ENCODE measurements around the gene ZNF599.

ZNF599 gene

GRCh38 chr19:34734537-34735103 lies 38.4 kb downstream of the ZNF599 start:
- peak overlapping the region; percentile 87 for H3K9ac ChIP-seq (ENCODE audit: low read depth, low read length)
- H3K36me3 ChIP-seq (ENCODE audit: control insufficient read depth, insufficient read depth, low read length): no peaks in the 10 kb centered on the region
- no peaks in the 10 kb centered on the region for H3K27me3 ChIP-seq (ENCODE audit: control insufficient read depth, insufficient read depth, low read length)
- peak overlapping the region; percentile 93 for H3K4me3 ChIP-seq (ENCODE audit: low read depth, low read length)
- H3K9me3 ChIP-seq (ENCODE audit: control insufficient read depth, insufficient read depth, low read length): no peaks in the 10 kb centered on the region
- no peaks in the 10 kb centered on the region for H3K4me1 ChIP-seq (ENCODE audit: control insufficient read depth, insufficient read depth, low read length)

DNA sequence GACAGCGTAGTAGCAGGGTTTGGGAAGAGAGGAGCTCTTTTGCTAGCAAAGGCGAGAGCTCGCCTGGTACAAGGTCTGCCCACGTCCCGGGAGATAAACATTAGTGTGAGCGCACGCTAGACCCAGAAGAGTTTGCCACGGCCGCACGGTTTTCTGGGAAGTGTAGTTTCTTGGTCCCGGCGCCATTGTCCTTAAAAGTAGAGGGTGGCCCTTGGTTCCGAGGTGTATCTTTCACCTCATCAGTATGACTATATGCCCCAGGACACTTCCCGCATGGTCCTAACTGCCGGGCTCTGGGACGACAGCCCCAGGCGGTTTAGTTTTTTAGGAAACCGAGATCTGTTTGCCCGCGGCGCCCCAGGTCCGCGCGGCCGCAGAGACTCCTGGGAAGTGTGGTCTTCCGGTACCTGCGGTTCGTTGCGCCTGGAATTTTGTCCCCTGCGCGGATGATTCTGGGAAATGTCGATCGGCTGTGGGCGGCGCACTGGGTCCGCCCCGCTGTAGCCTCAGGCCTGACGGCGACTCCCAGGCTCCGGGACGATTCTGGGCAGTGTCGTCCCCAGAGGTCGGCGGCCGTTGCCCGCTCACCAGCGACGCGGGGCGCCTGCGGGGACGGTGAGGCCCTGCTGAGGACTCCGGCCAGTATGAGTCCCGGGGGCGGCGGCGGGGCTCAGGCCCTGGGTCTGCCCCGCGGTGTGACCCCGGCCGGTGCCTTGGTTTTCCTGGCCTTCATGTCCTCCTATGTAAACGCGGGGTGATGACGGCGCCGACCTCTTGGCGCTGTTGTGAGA lies 39.1 kb downstream of the ZNF599 start, which contains the start of gene ZNF181:
Gene ZNF181 (plus strand): TSS at position 498 of the 791 bp plus-strand sequence. CDS start 795 bp downstream, outside the sequence.
- Histone ChIP-seq H3K4me1 (ENCODE audit: control insufficient read depth, insufficient read depth, low read length) (no peaks in the 10 kb centered on the region), H3K27me3 (ENCODE audit: control insufficient read depth, insufficient read depth, low read length) (no peaks in the 10 kb centered on the region), H3K4me3 (ENCODE audit: low read depth, low read length) (peak within 1 kb of the TSS; percentile 93), H3K36me3 (ENCODE audit: control insufficient read depth, insufficient read depth, low read length) (no peaks in the 10 kb centered on the region), H3K9ac (ENCODE audit: low read depth, low read length) (peak within 1 kb of the TSS; percentile 87), H3K9me3 (ENCODE audit: control insufficient read depth, insufficient read depth, low read length) (no peaks in the 10 kb centered on the region)

DNA sequence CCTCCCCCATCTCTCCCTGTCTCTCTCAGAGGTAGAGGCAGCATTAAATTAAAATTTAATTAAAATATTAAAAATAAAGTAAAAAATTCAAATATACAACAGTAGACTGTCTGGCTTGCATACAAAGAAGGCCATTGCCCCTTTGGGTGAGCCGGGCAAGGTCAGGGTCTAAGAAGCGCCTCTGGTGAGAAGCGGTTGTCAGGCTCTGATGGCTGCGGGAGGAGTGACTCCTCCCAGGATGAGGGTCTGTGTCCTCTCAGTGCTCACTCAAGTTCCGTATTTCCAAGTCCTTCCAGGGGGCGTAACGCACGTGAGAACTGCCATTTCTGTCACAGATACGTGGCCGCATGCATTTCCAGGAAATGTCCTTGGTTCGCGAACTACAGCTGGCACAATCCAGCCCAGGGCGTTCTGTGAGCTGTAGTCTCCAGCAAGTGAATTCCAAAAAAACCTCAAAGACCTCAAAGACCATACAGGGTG lies 39.7 kb downstream of the ZNF599 start:
- H3K4me3 ChIP-seq (ENCODE audit: low read depth, low read length): peak overlapping the region; percentile 93
- no peaks in the 10 kb centered on the region for H3K9me3 ChIP-seq (ENCODE audit: control insufficient read depth, insufficient read depth, low read length)
- peak overlapping the region; percentile 87 for H3K9ac ChIP-seq (ENCODE audit: low read depth, low read length)
- no peaks in the 10 kb centered on the region for H3K27me3 ChIP-seq (ENCODE audit: control insufficient read depth, insufficient read depth, low read length)
- H3K4me1 ChIP-seq (ENCODE audit: control insufficient read depth, insufficient read depth, low read length): no peaks in the 10 kb centered on the region
- no peaks in the 10 kb centered on the region for H3K36me3 ChIP-seq (ENCODE audit: control insufficient read depth, insufficient read depth, low read length)

DNA sequence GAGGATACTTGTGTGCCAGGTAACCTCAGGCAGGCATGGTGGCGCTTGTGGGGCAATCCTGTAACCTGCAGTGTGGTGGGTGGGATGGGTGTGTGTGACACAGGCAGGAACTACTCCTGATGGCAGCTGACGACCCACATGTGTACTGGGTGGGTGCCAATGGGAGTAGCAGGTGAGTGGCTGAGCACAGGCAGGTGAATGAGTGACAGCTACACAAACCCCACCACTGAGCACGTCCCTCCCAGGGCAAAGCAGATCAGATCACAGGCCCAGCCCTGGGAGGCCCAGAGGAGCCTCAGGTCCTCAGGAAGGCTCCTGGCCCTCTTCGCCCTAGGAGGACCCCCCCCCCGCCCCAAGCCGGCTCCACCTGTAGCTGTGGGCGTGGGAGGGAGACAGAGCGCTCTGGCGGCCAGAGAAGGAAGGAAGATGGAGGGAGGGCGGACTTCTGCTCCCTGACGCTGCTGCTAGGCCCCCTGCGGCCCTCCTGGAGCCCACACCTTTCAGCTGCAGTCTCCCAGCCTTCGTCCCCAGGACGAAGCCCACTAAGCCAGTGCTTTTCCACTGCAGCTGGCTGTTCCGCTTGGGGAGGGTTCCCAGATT lies 40.3 kb downstream of the ZNF599 start:
- H3K4me1 ChIP-seq (ENCODE audit: control insufficient read depth, insufficient read depth, low read length): no peaks in the 10 kb centered on the region
- H3K4me3 ChIP-seq (ENCODE audit: low read depth, low read length): peak overlapping the region; percentile 93
- H3K9me3 ChIP-seq (ENCODE audit: control insufficient read depth, insufficient read depth, low read length): no peaks in the 10 kb centered on the region
- H3K27me3 ChIP-seq (ENCODE audit: control insufficient read depth, insufficient read depth, low read length): no peaks in the 10 kb centered on the region
- H3K9ac ChIP-seq (ENCODE audit: low read depth, low read length): no peak overlapping the region
- no peaks in the 10 kb centered on the region for H3K36me3 ChIP-seq (ENCODE audit: control insufficient read depth, insufficient read depth, low read length)

- H3K9ac ChIP-seq (ENCODE audit: low read depth, low read length): no peak overlapping the region
- no peak overlapping the region for H3K4me3 ChIP-seq (ENCODE audit: low read depth, low read length)
- H3K9me3 ChIP-seq (ENCODE audit: control insufficient read depth, insufficient read depth, low read length): no peaks in the 10 kb centered on the region
- H3K36me3 ChIP-seq (ENCODE audit: control insufficient read depth, insufficient read depth, low read length): no peaks in the 10 kb centered on the region
- no peaks in the 10 kb centered on the region for H3K4me1 ChIP-seq (ENCODE audit: control insufficient read depth, insufficient read depth, low read length)
- no peaks in the 10 kb centered on the region for H3K27me3 ChIP-seq (ENCODE audit: control insufficient read depth, insufficient read depth, low read length)
These were observed 41.1 kb downstream of the ZNF599 start for GRCh38 chr19:34731964-34732363.

GRCh38 chr19:34731019-34731829 lies 41.8 kb downstream of the ZNF599 start:
- Histone ChIP-seq H3K9ac (ENCODE audit: low read depth, low read length) (no peak overlapping the region), H3K4me3 (ENCODE audit: low read depth, low read length) (no peak overlapping the region), H3K27me3 (ENCODE audit: control insufficient read depth, insufficient read depth, low read length) (no peaks in the 10 kb centered on the region), H3K4me1 (ENCODE audit: control insufficient read depth, insufficient read depth, low read length) (no peaks in the 10 kb centered on the region), H3K36me3 (ENCODE audit: control insufficient read depth, insufficient read depth, low read length) (no peaks in the 10 kb centered on the region), H3K9me3 (ENCODE audit: control insufficient read depth, insufficient read depth, low read length) (no peaks in the 10 kb centered on the region)

GRCh38 chr19:34725400-34725799 lies 47.6 kb downstream of the ZNF599 start:
- H3K9me3 ChIP-seq (ENCODE audit: control insufficient read depth, insufficient read depth, low read length): no peaks in the 10 kb centered on the region
- no peak overlapping the region for H3K4me3 ChIP-seq (ENCODE audit: low read depth, low read length)
- H3K4me1 ChIP-seq (ENCODE audit: control insufficient read depth, insufficient read depth, low read length): no peaks in the 10 kb centered on the region
- no peak overlapping the region for H3K9ac ChIP-seq (ENCODE audit: low read depth, low read length)
- no peaks in the 10 kb centered on the region for H3K27me3 ChIP-seq (ENCODE audit: control insufficient read depth, insufficient read depth, low read length)
- H3K36me3 ChIP-seq (ENCODE audit: control insufficient read depth, insufficient read depth, low read length): no peaks in the 10 kb centered on the region

DNA sequence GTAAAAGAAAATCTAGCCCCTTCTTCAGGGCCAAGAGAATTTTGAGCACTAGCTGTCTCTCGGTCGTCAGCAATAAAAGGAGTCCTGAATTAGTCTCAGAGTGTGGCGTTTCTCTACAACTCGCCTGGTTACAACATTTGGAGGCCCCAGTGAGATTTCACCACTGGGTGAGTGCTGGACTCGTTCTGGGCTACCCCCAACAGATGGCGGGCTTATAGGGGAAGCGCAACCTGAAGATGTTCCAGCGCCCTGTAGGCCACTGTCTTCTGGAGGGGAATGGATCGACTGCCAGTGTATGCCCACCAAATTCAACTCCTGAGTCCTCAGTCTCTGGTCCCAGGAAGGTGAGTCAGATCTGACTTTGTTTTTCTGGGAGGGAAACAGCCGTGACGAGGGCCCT lies 50.7 kb downstream of the ZNF599 start:
- H3K36me3 ChIP-seq (ENCODE audit: control insufficient read depth, insufficient read depth, low read length): no peaks in the 10 kb centered on the region
- H3K9ac ChIP-seq (ENCODE audit: low read depth, low read length): no peak overlapping the region
- no peaks in the 10 kb centered on the region for H3K9me3 ChIP-seq (ENCODE audit: control insufficient read depth, insufficient read depth, low read length)
- H3K27me3 ChIP-seq (ENCODE audit: control insufficient read depth, insufficient read depth, low read length): no peaks in the 10 kb centered on the region
- H3K4me1 ChIP-seq (ENCODE audit: control insufficient read depth, insufficient read depth, low read length): no peaks in the 10 kb centered on the region
- no peak overlapping the region for H3K4me3 ChIP-seq (ENCODE audit: low read depth, low read length)

GRCh38 chr19:34715357-34715756 lies 57.7 kb downstream of the ZNF599 start:
- Histone ChIP-seq H3K36me3 (ENCODE audit: control insufficient read depth, insufficient read depth, low read length) (no peaks in the 10 kb centered on the region), H3K9me3 (ENCODE audit: control insufficient read depth, insufficient read depth, low read length) (peaks cover 13% of the 10 kb centered on the region), H3K9ac (ENCODE audit: low read depth, low read length) (no peak overlapping the region), H3K4me3 (ENCODE audit: low read depth, low read length) (no peak overlapping the region), H3K27me3 (ENCODE audit: control insufficient read depth, insufficient read depth, low read length) (no peaks in the 10 kb centered on the region), H3K4me1 (ENCODE audit: control insufficient read depth, insufficient read depth, low read length) (peaks cover 8% of the 10 kb centered on the region)

DNA sequence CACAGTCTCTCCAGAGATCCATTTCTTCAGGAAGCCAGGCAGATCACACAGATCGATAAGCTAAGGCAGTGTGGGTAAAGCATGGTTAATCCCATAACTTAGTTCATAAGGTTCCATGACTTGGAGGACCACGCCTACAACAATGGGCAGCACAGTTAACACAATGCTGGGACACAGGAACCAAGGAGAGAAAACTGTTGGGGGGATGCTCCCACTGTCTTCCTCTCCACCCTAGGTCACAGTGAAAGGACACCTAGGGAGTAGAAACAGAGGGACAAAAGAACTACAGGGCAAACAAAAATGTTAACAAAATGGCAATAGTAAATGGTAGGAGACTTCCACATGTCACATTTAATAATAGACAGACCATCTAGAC lies 59.8 kb downstream of the ZNF599 start:
- H3K4me3 ChIP-seq (ENCODE audit: low read depth, low read length): no peak overlapping the region
- peaks cover 13% of the 10 kb centered on the region for H3K9me3 ChIP-seq (ENCODE audit: control insufficient read depth, insufficient read depth, low read length)
- H3K27me3 ChIP-seq (ENCODE audit: control insufficient read depth, insufficient read depth, low read length): no peaks in the 10 kb centered on the region
- H3K4me1 ChIP-seq (ENCODE audit: control insufficient read depth, insufficient read depth, low read length): peaks cover 8% of the 10 kb centered on the region
- H3K9ac ChIP-seq (ENCODE audit: low read depth, low read length): no peak overlapping the region
- H3K36me3 ChIP-seq (ENCODE audit: control insufficient read depth, insufficient read depth, low read length): no peaks in the 10 kb centered on the region

DNA sequence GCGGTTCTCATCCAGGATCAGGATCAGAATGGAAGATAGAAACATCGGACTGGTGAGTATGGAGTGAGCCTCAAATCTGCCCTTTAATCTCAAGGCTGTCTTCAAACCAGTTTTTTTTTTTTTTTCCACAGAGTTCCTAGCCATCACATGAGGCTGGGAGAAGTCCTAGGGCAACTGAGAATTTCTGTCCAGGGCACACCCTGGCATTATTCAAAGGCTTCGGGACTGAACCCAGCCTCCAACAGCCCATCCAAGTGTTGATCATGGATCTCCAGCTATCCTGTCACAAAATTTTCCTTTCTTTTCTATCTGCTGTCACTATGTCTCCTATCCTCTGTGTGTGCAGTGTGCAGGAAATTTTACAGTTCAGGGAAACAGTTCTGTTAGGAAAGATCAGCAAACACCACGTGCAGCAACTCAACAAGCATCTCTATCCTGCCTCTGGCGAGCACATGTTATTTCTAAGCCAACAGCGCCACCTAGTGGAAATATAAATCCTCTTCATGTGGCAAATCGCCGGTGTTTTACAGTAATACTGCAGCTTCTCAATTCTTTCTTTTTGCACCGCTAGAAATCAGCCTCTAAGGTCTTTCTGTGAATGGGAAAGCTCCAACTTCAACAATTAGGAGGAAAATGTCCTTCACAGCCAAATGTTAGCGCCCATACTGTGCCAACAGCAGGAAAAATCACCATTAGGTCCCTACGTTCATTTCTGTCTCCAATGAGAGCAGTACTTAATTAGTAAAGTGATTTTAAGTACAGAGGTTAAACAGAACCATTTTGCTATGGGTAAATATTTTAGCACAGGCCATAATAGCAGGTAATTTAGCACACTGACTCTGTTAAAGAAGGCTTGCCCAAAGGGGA lies 60.4 kb downstream of the ZNF599 start:
- peak overlapping the region; percentile 28 for H3K4me3 ChIP-seq (ENCODE audit: low read depth, low read length)
- no peaks in the 10 kb centered on the region for H3K36me3 ChIP-seq (ENCODE audit: control insufficient read depth, insufficient read depth, low read length)
- no peaks in the 10 kb centered on the region for H3K27me3 ChIP-seq (ENCODE audit: control insufficient read depth, insufficient read depth, low read length)
- H3K9me3 ChIP-seq (ENCODE audit: control insufficient read depth, insufficient read depth, low read length): peaks cover 13% of the 10 kb centered on the region
- H3K9ac ChIP-seq (ENCODE audit: low read depth, low read length): no peak overlapping the region
- peaks cover 8% of the 10 kb centered on the region for H3K4me1 ChIP-seq (ENCODE audit: control insufficient read depth, insufficient read depth, low read length)
